Neural cell (in vitro differentiated cells): ENCODE results near the gene RGL4.

ENCODE experiments used
- CTCF ChIP-seq: fragments of 450-650 bp; IDR thresholded peaks from 2 replicates; pipeline ENCODE4 v1.5.1; 2014; ENCODE audit warnings: antibody characterized with exemption, mild to moderate bottlenecking, moderate library complexity; ENCODE audit not compliant: poor library complexity, severe bottlenecking
- EZH2 ChIP-seq: fragments of 200-600, 300-800 bp; shearing (Covaris generic), sonication (generic); IDR thresholded peaks from 2 replicates; pipeline ENCODE4 v1.6.1; 2014; ENCODE audit warnings: antibody characterized with exemption, low read length, borderline replicate concordance, mild to moderate bottlenecking; ENCODE audit not compliant: insufficient read depth, poor library complexity, severe bottlenecking
- REST ChIP-seq: IDR thresholded peaks from 2 replicates; pipeline ENCODE4 v1.6.1; 2012; ENCODE audit warnings: borderline replicate concordance
- SMC3 ChIP-seq: fragments of 450-650 bp; conservative IDR thresholded peaks from 2 replicates; pipeline ENCODE4 v1.6.1; 2014; ENCODE audit warnings: antibody characterized with exemption, mild to moderate bottlenecking, moderate library complexity; ENCODE audit not compliant: poor library complexity

DNA sequence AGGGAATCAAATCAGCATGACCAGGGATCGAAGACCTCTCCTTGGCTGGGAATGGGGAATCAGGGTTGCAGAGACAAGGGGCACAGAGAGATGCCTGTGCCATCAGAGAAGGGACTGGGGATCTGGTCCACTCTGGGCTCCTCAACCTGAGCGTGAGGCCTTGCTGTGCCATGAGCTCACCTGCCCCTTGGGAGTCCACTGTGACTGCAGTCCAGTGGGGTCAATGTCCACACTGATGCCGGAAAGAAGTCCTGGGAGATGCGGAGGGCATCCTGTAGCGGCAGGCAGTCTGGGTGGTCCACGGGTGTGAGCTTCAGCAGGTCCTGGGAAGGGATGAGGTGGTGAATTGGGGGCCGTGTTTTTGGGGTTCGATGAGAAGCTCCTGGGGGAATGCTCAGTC, 7.3 kb upstream of the RGL4 start:
- TF ChIP-seq CTCF (no peak), EZH2 (no peak), REST (no peak), SMC3 (no peak)
